NT2/D1 (cell line): ENCODE data around the gene ABCA7.

Experiments
- SUZ12 ChIP-seq: IDR thresholded peaks from 2 replicates; pipeline ENCODE4 v1.6.1; 2011; ENCODE audit not compliant: insufficient read length, insufficient read depth; ENCODE audit errors: extremely low read depth
- ZNF274 ChIP-seq: IDR thresholded peaks from 2 replicates; pipeline ENCODE4 v1.6.1; 2011; ENCODE audit warnings: mild to moderate bottlenecking, low read depth, low read length

- no peak for TF ChIP-seq SUZ12
- TF ChIP-seq ZNF274: no peak
These were observed 46.5 kb upstream of the ABCA7 start for GRCh38 chr19:993361-993830.
